ENCODE measurements around the gene PCDH9.

- TF ChIP-seq NRF1 (conservative IDR thresholded peaks at IDR 0.05; ENCODE audit: low read depth, low read length) (no peak), TCF12 (IDR thresholded peaks at IDR 0.05; ENCODE audit: low read depth, low read length) (no peak), JUND (IDR thresholded peaks at IDR 0.05; ENCODE audit: low read depth, low read length) (no peak), CTCF (IDR thresholded peaks at IDR 0.05 in 2 of 3, conservative IDR thresholded peaks at IDR 0.05 in 1 of 3; ENCODE audit: control insufficient read depth in 2 of 3, extremely low read depth in 1 of 3, insufficient read depth in 1 of 3, low read depth in 3 of 3, low read length in 3 of 3) (no peak), BCLAF1 (IDR thresholded peaks at IDR 0.05) (no peak)
Observed at GRCh38 chr13:67118277-67118676, 111.9 kb downstream of the PCDH9 start.
